Measurements from ENCODE around the gene SEPTIN5. TPM values are rescaled to one million over a fixed set of nuclear protein-coding genes. Genes with fewer than 3 reads are reported as not detected.

The SEPTIN5 gene
- total RNA-seq, 1 experiment from 2014 or later = 22.4 TPM

- TF ChIP-seq PREB (CRISPR knock-in tag; IDR thresholded peaks at IDR 0.05; ENCODE audit: borderline replicate concordance) (no peak), AR (CRISPR knock-in tag; IDR thresholded peaks at IDR 0.05) (no peak), CBFB (CRISPR knock-in tag; IDR thresholded peaks at IDR 0.05; ENCODE audit: low read depth) (no peak), GRHL2 (CRISPR knock-in tag; IDR thresholded peaks at IDR 0.05; ENCODE audit: insufficient replicate concordance, severe bottlenecking) (no peak), STAT6 (CRISPR knock-in tag; conservative IDR thresholded peaks at IDR 0.05; ENCODE audit: low read depth) (no peak), PRDM15 (CRISPR knock-in tag; IDR thresholded peaks at IDR 0.05) (no peak)
Measured at GRCh38 chr22:19693981-19694670, 20.2 kb upstream of the SEPTIN5 start (continued).

GRCh38 chr22:19694696-19695095, 19.6 kb upstream of the SEPTIN5 start:
- H3K36me3 Mint-ChIP-seq = no peaks in the 10 kb centered on the region
- POLR2A ChIA-PET = no interaction called here

More at GRCh38 chr22:19694696-19695095, 19.6 kb upstream of the SEPTIN5 start:
- H3K27ac Mint-ChIP-seq = no peak overlapping the region
- H3K27me3 Mint-ChIP-seq (ENCODE audit: low read depth) = peaks cover 4% of the 10 kb centered on the region; the same call in 1 of the 2 replicates
- peaks cover 22% of the 10 kb centered on the region for H3K4me1 Mint-ChIP-seq
- no peaks in the 10 kb centered on the region for H3K9me3 Mint-ChIP-seq
- no peak for DNase-seq (ENCODE audit: low spot score)
- TF ChIP-seq NFYB (CRISPR knock-in tag; conservative IDR thresholded peaks at IDR 0.05; ENCODE audit: low read depth) (no peak), ZNF423 (CRISPR knock-in tag; IDR thresholded peaks at IDR 0.05) (no peak), ZNF121 (CRISPR knock-in tag; IDR thresholded peaks at IDR 0.05) (no peak), NFE2L1 (CRISPR knock-in tag; IDR thresholded peaks at IDR 0.05) (no peak), GRHL2 (CRISPR knock-in tag; IDR thresholded peaks at IDR 0.05; ENCODE audit: insufficient replicate concordance, severe bottlenecking) (no peak), PREB (CRISPR knock-in tag; IDR thresholded peaks at IDR 0.05; ENCODE audit: borderline replicate concordance) (no peak), ZNF281 (CRISPR knock-in tag; IDR thresholded peaks at IDR 0.05) (no peak), ZMAT4 (CRISPR knock-in tag; IDR thresholded peaks at IDR 0.05) (no peak), MYBL2 (CRISPR knock-in tag; IDR thresholded peaks at IDR 0.05) (no peak), TCF7 (CRISPR knock-in tag; IDR thresholded peaks at IDR 0.05; ENCODE audit: low read depth) (no peak), ZBTB21 (CRISPR knock-in tag; IDR thresholded peaks at IDR 0.05; ENCODE audit: borderline replicate concordance) (no peak), ATF6 (CRISPR knock-in tag; IDR thresholded peaks at IDR 0.05) (no peak), NR2C2 (CRISPR knock-in tag; IDR thresholded peaks at IDR 0.05) (no peak), SP1 (CRISPR knock-in tag; conservative IDR thresholded peaks at IDR 0.05) (no peak)
- no peak for ATAC-seq
- H3K4me3 Mint-ChIP-seq = no peak overlapping the region
- CTCF ChIA-PET = interaction anchor here (0.6 to 4.2 kb wide), 4 partner anchors 10 to 241 kb away, joined by 3 to 51 read pairs (median 20); no protein-coding TSS in a partner anchor

All from WTC11 (cell line).